Vagina (tissue), 2 donors: ENCODE results near the gene SMARCAL1.

Experiments used
- CTCF ChIP-seq, 3 experiments: fragments of 450-650 bp in 2 of 3; fragments of 200-600 bp in 1 of 3; sonication (generic) in 1 of 3; IDR thresholded peaks; one replicate each; pipeline ENCODE4 v1.5.1; 2017 to 2019; ENCODE audit warnings: antibody characterized with exemption in 3 of 3, mild to moderate bottlenecking in 2 of 3, moderate library complexity in 2 of 3
- POLR2AphosphoS5 ChIP-seq, 2 donors: sonication (generic); formaldehyde crosslinking; IDR thresholded peaks; one replicate each; pipeline ENCODE4 v1.9.0; 2017; ENCODE audit warnings: antibody characterized with exemption in 2 of 2, mild to moderate bottlenecking in 2 of 2, low read depth in 1 of 2; ENCODE audit not compliant: insufficient read depth in 1 of 2

DNA sequence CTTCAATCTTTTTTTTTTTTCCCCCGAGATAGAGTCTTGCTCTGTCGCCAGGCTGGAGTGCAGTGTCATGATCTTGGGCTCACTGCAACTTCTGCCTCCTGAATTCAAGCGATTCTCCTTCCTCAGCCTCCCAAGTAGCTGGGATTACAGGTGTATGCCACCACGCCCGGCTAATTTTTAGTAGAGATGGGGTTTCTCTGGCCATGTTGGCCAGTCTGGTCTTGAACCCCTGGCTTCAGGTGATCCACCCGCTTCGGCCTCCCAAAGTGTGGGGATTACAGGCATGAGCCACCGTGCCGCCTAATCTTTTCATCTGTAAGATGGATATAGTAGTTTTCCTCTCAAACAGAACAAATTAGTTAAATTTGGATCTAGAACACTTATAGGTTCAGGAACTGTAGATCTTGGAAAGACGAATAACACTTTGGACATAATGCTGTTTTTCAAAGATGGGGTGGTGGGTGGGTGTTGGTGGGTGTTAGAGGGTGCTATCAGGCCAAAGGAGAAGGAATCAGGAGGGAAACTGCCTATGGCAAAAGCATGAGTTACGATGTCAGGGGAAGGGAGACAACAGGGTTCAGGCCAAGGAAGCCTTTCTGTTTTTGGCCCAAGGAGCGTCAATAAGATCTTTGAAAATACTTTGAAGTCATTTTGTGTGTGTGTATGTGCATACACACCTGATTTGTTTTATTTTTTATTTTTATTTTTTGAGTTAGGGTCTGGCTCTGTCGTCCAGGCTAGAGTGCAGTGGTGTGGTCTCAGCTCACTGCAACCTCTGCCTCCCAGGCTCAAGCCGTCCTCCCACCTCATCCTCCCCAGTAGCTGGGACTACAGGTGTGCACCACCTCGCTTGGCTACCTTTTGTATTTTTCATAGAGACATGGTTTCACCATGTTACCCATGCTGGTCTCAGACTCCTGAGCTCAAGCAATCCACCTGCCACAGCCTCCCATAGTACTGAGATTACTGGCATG lies 93.1 kb downstream of the SMARCAL1 start:
- TF ChIP-seq CTCF (IDR thresholded peaks at IDR 0.05) (no peak), POLR2AphosphoS5 (IDR thresholded peaks at IDR 0.05; ENCODE audit: insufficient read depth in 1 of 2, low read depth in 1 of 2) (no peak)
